NCI-H1105 (cell line): ENCODE data around the gene RBBP5.

Experiments used
- DNase-seq: peaks from one replicate; lab custom pipeline; 2025; lab: John Stamatoyannopoulos, UW

RBBP5 gene

GRCh38 chr1:205074084-205074483, 47.7 kb downstream of the RBBP5 start:
- DNase-seq = no peak

GRCh38 chr1:205073511-205073910, 48.3 kb downstream of the RBBP5 start:
- DNase-seq = no peak

- DNase-seq = no peak
These were observed 48.9 kb downstream of the RBBP5 start for GRCh38 chr1:205072881-205073280.

- DNase-seq = no peak
These were observed 49.5 kb downstream of the RBBP5 start for GRCh38 chr1:205072286-205072685.

- DNase-seq = no peak
These were observed 50.0 kb downstream of the RBBP5 start for GRCh38 chr1:205071801-205072200.

- DNase-seq = no peak
These were observed 50.8 kb downstream of the RBBP5 start for GRCh38 chr1:205071028-205071409.

GRCh38 chr1:205069371-205070125, 52.2 kb downstream of the RBBP5 start:
- no peak for DNase-seq

- no peak for DNase-seq
These were observed 53.2 kb downstream of the RBBP5 start for GRCh38 chr1:205068457-205069040.

- DNase-seq = no peak
These were observed 53.8 kb downstream of the RBBP5 start for GRCh38 chr1:205068001-205068400.

GRCh38 chr1:205067031-205067430, 54.7 kb downstream of the RBBP5 start:
- DNase-seq = no peak

GRCh38 chr1:205066141-205066818, 55.5 kb downstream of the RBBP5 start:
- DNase-seq = no peak

GRCh38 chr1:205065666-205066065, 56.1 kb downstream of the RBBP5 start:
- DNase-seq = no peak

- DNase-seq = no peak
These were observed 56.9 kb downstream of the RBBP5 start for GRCh38 chr1:205064741-205065316.

- DNase-seq = no peak
These were observed 57.5 kb downstream of the RBBP5 start for GRCh38 chr1:205064301-205064700.

- no peak for DNase-seq
These were observed 58.9 kb downstream of the RBBP5 start for GRCh38 chr1:205062895-205063294.

GRCh38 chr1:205062319-205062718, 59.5 kb downstream of the RBBP5 start:
- no peak for DNase-seq

- peak; percentile 69 for DNase-seq
These were observed 60.1 kb downstream of the RBBP5 start for GRCh38 chr1:205061665-205062069.

GRCh38 chr1:205061227-205061626, 60.6 kb downstream of the RBBP5 start:
- DNase-seq = no peak

- no peak for DNase-seq
These were observed 61.0 kb downstream of the RBBP5 start for GRCh38 chr1:205060746-205061145.

GRCh38 chr1:205059660-205060059, 62.1 kb downstream of the RBBP5 start:
- no peak for DNase-seq

- no peak for DNase-seq
These were observed 62.9 kb downstream of the RBBP5 start for GRCh38 chr1:205058853-205059252.

GRCh38 chr1:205057808-205058575, 63.8 kb downstream of the RBBP5 start:
- no peak for DNase-seq
